Activated CD8-positive, alpha-beta memory T cell treated with anti-CD3 and anti-CD28 coated beads, Interleukin-2, amount 50 U/mL, for 24 hours (primary cell): ENCODE measurements around the gene IZUMO4.
"Not testable (repeated sequence)": the region's sequence is repeated elsewhere in the genome, so short reads cannot be mapped to it uniquely, and the experiment has no call there.

Experiments used
- DNase-seq: peaks from one replicate; pipeline ENCODE4 v3.0.0-alpha.2; 2020; ENCODE audit errors: extremely low read depth

Gene IZUMO4

GRCh38 chr19:2081873-2082810 is 14.6 kb upstream of the IZUMO4 start:
- no peak for DNase-seq

DNA sequence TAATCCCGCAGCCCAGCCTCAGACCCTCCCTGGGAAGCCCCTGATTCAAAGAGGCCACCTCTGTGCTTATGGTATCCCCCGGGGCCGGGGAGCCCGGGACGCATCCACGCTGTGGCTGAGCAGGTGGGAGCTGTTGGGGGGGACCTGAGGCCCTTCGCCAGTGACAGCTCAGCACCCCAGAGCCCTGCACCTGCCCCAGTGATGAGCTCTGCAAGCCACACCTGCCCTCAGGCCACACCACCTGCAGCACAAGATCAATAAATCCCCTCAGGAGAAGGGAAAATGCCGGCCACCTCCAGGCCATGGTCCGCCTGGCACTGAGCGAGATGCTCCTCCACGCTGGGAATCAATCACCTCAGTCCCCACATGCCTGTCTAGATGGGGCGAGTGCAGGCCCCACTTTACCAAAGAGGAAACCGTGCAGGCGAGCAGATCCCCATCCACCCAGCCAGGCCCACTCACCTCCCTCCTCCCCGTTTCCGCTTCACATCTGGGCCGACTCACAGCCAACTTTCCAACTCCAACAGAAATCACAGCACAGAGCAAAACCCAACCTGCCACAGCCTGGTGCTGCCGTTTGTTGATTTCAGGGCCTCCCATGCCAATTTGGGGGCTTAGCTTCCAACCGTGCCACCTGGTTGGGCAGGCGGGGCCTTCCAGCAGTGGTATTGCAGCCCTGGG is 13.4 kb upstream of the IZUMO4 start:
- DNase-seq, result no peak

DNA sequence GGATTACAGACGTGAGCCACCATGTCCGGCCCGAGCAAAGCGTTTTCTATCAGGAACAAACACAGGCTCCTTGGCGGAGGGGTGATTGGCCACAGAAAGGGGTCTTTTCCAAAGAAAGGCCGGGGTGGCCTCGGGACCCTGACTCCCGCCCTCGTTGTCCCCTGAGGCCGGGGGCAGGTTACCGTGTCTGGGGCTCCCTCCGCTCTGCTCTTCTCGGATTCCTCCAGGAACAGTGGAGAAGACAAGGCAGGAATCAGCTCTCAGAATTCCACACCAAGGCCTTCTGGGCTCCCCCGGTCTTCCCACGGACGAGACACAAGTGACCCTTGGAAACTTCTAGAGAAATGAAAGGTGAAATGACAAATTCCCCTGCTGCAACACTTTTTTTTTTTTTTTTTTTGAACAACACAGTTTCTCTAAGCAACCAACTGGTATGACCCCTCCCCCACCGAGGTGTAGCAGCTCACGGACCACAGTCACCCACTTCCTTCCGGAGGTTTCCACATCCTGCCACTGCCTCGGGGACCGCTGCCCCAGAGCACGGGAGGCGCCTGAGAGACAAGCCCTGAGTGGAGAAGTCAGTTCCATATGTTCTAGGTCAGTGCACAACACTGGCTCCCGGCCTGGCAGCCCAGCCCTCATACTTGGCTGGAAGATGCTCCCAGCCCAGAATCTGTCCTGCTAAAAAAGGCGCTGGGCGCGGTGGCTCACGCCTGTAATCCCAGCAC is 11.6 kb upstream of the IZUMO4 start:
- DNase-seq, result peak; percentile 83

- not testable (repeated sequence) for DNase-seq
These were observed 9.8 kb upstream of the IZUMO4 start for GRCh38 chr19:2086695-2087620.

DNA sequence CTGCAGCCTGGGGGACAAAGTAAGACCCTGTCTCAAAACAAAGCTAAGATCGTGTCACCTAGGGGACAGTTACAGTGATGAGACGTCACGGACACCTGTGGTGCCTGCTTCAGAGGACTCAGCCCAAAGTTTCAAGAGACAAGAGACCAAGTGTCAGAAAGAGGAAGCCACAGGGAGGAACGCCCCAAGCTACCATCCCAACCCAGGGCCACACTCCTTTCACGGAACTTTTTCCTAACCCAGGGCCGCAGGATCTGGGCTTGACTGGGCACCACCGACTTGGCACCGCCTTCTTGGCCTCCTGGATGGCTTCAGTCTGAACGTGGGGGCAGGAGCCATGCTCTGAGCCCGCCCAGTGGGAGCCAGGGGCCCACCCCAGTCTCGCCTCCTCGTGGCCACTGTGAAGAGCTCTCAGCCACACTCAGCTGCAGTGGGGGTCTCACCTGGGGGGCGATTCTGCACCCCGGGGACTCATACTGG is 9.1 kb upstream of the IZUMO4 start:
- no peak for DNase-seq

DNA sequence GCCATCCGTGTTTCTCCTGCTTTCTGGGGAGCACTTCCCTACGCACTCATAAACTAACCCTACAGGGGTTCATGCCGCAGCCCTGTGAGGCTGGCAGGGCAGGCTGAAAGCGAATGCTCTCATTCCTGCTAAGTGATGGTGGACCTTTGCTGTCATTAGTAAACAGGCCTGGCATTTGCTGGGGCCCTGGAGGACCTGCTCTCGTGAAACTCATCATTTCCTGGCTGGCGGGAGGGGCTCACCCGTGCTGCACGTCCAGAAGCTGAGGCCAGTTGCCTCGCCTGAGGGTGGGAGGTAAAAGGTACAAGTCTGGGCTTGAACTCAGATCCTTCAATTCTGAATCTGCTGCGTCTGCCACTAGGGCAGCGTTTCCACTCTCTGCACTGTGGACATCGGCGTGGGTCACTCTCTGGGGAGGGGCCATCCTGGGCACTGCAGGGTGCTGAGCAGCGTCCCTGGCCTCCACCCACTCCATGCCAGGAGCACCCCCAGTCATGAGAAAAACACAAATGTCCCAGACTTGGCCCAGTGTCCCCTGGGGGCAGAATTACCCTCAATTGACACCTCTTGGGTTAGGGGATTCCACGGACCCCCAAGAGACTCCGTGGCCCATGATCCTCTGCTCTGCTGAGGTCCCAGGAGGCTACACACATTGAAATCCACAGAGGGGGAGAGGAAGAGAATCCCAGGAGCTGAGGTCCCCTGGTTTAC is 7.6 kb upstream of the IZUMO4 start:
- no peak for DNase-seq

DNA sequence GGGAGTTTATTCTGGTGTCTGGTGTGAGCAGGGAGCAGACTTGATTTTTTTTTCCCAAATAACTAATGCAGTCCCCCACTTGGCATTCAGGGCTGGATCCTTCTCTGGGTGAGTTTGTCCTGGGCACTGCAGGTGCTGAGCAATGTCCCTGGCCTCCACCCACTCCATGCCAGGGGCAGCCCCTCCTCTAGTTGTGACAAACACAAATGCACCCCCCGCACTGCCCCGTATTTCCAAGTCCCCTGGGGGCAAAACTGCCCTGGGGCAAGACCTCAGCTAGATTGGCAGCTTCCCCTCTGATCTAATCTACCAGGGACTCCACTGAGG is 7.0 kb upstream of the IZUMO4 start:
- no peak for DNase-seq

- DNase-seq, result not testable (repeated sequence)
These were observed 4.7 kb upstream of the IZUMO4 start for GRCh38 chr19:2091926-2092525.

GRCh38 chr19:2096034-2096479 is 658 bp upstream of the IZUMO4 start, which contains the start of gene MOB3A:
Gene MOB3A (minus strand): TSS chr19:2096326. CDS start chr19:2078560, 17,766 bp downstream.
- peak; percentile 53 for DNase-seq

- no peak for DNase-seq
These were observed 629 bp downstream of the IZUMO4 start for GRCh38 chr19:2097203-2097885.

DNA sequence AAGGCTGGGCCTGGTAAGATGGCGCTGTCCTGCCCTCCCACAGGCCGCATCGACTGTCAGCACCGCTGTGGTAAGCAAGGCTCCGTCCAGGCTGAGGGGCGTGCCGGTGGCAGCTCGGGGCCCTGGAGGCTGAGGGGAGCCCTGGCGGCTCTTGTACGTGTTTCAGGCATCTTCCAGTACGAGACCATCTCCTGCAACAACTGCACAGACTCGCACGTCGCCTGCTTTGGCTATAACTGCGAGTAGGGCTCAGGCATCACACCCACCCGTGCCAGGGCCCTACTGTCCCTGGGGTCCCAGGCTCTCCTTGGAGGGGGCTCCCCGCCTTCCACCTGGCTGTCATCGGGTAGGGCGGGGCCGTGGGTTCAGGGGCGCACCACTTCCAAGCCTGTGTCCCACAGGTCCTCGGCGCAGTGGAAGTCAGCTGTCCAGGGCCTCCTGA is 1.2 kb downstream of the IZUMO4 start:
- DNase-seq, result no peak

GRCh38 chr19:2099054-2099501 is 2.4 kb downstream of the IZUMO4 start:
- no peak for DNase-seq

GRCh38 chr19:2099937-2100718 is 3.4 kb downstream of the IZUMO4 start:
- DNase-seq, result no peak

DNA sequence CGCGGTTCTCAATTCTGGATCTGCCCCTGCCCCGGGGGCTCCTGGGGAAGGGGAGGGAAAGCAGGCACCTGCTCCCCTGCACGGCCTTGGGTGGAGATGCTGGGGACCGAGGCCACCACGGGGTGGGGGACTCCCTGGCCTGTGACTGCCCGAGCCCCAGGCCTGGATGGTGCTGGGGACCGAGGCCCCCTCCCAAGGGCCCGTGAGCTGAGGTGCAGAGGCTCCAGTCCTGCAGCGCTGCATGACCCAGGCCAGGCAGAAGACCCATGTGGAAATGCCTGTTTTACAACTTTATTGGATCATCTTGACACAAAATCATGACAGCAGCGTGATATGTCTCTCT is 4.0 kb downstream of the IZUMO4 start:
- DNase-seq, result no peak

GRCh38 chr19:2101417-2102335 is 5.0 kb downstream of the IZUMO4 start:
- DNase-seq, result no peak

DNA sequence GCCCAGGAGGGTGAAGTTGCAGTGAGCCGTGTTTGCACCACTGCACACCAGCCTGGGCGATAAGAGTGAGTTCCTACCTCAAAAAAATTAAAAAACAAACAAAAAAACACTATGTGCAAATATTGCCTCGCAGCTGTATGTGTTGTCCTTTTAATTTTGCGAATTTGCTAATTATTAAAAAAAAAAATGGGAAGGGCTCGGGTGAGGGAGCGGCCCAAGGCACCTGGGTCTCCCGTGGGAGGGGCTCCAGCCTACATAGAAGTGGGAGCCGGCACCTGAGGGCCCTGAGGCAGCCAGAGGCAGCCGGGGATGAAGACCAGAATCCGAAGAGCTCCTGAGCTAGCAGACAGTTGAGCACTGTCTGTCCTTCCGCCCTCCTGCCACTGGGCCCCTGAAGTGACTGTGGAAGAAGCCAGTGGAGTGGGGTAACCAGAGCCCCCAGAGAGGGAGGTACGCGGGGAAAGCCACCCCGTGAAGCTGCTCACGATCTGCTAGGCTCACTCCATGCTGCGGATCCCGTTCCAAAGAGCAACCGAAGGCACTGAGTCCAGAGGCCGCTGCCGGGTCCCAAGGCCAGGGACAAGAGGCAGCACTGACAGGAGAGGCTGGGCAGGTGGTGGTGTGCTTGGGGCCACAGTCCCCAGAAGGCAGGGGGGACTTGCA is 6.5 kb downstream of the IZUMO4 start:
- DNase-seq, result no peak
